Activated T-helper 17 cell treated with anti-CD3 and anti-CD28 coated beads, Interleukin-2, amount 50 U/mL, for 72 hours (primary cell): ENCODE measurements around the gene CHPT1. TPM values are rescaled to one million over a fixed set of nuclear protein-coding genes. Genes with fewer than 3 reads are reported as not detected.
"Not testable (repeated sequence)": the region's sequence is repeated elsewhere in the genome, so short reads cannot be mapped to it uniquely, and the experiment has no call there.

Experiments
- ATAC-seq: fragments of 150-1000 bp; cut with Tn5 transposase; replicated peaks from 2 replicates; pipeline ENCODE4 v1.10.0; 2021; ENCODE audit warnings: mild to moderate bottlenecking, moderate library complexity
- H3K27ac Mint-ChIP-seq: one replicate; pipeline ENCODE4 v1.8.0; 2022; ENCODE audit warnings: mixed read lengths
- H3K27me3 Mint-ChIP-seq: one replicate; pipeline ENCODE4 v1.8.0; 2022; ENCODE audit warnings: mixed read lengths
- H3K36me3 Mint-ChIP-seq: one replicate; pipeline ENCODE4 v1.8.0; 2022; ENCODE audit warnings: low read depth, mild to moderate bottlenecking, mixed read lengths
- H3K4me1 Mint-ChIP-seq: one replicate; pipeline ENCODE4 v1.8.0; 2022; ENCODE audit warnings: mixed read lengths
- H3K4me3 Mint-ChIP-seq: one replicate; pipeline ENCODE4 v1.8.0; 2022; ENCODE audit warnings: mild to moderate bottlenecking, mixed read lengths
- H3K9me3 Mint-ChIP-seq: one replicate; pipeline ENCODE4 v1.8.0; 2022; ENCODE audit warnings: mixed read lengths
- total RNA-seq, 2 donors: library from RNA; stranded (reverse); gene quantifications; one replicate each; pipeline ENCODE4 v1.2.3, GENCODE V29; 2022

The CHPT1 gene
- total RNA-seq, 2 donors from 2014 or later = 3.4 to 16.0 TPM

DNA sequence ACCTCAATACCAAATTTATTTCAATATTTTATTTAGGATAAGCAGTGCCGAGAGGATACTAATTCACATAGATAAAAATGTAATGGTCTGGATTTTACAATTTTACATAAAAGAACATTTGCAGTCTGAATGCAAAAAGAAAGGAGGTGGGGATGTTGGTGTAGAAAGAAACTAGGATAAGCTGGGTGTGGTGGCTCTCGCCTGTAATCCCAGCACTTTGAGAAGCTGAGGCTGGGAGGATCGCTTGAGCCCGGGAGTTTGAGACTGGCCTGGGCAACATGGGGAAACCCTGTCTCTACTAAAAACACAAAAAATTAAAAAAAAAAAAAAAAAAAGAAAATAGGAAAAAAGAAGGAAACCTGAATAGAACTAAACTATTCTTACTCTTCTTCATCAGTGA is 25.0 kb downstream of the CHPT1 start:
- Mint-ChIP-seq H3K27me3 (peaks cover 5% of the 10 kb centered on the region), H3K4me3 (no peak overlapping the region), H3K27ac (no peak overlapping the region), H3K36me3 (no peaks in the 10 kb centered on the region), H3K4me1 (no peaks in the 10 kb centered on the region), H3K9me3 (no peaks in the 10 kb centered on the region)
- no peak for ATAC-seq

DNA sequence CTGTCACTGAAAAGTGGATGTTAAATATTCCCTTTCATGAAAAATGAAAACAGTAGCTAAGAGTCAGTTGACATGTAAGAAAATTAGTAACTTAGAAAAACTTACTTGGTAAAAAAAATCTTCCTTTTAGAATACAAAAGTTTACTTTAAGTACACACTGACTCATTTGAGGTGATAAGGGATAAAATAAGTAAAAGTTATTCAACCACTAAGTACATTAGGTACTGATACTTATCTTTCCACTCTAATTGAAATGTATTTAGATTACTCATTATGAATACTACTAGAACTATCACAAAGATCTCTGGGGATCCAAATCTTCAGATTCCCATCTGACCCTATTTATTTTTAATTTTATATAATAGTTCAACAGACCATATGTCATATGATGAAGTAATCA is 29.7 kb downstream of the CHPT1 start:
- no peaks in the 10 kb centered on the region for H3K4me1 Mint-ChIP-seq
- no peaks in the 10 kb centered on the region for H3K27me3 Mint-ChIP-seq
- no peaks in the 10 kb centered on the region for H3K9me3 Mint-ChIP-seq
- no peak for ATAC-seq
- H3K36me3 Mint-ChIP-seq = no peaks in the 10 kb centered on the region
- no peak overlapping the region for H3K4me3 Mint-ChIP-seq
- H3K27ac Mint-ChIP-seq = no peak overlapping the region

DNA sequence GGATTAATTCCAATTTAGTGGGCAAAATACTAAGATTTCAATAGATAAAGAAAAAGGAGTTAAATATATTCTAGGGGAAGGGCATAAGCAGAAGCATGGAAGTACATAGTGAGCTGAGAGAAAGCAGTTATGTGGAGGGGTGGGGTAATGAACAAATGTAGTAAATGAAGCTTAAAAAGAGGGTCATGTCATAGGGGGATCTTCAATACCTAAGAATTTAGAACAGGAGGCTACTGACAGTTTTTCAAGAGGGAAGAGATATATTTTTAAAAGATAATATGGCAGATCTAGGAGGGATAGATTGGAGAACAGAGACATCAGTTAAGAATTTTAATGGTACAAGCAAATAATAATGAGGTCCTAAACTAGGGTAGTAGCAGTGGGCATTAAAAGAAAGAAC is 32.4 kb downstream of the CHPT1 start:
- Mint-ChIP-seq H3K4me3 (no peak overlapping the region), H3K27ac (no peak overlapping the region), H3K4me1 (no peaks in the 10 kb centered on the region), H3K9me3 (no peaks in the 10 kb centered on the region), H3K36me3 (no peaks in the 10 kb centered on the region), H3K27me3 (no peaks in the 10 kb centered on the region)
- no peak for ATAC-seq

DNA sequence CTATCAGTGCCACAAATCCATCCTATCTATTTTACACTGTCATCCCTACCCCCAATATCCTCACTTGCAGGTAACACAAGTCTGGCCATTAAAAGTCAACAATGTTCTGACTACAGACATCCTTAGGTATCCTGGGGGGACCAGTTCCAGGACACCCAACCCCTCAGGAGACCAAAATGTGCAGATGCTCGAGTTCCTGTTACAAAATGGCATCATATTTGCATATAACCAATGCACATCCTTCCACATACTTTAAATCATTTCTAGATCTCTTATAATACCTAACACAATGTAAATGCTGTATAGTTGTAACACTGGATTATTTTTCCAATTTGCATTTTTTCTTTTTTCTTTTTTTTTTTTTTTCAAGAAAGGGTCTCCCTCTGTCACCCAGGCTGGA is 34.9 kb downstream of the CHPT1 start:
- Mint-ChIP-seq H3K4me3 (no peak overlapping the region), H3K27me3 (no peaks in the 10 kb centered on the region), H3K9me3 (no peaks in the 10 kb centered on the region), H3K27ac (no peak overlapping the region), H3K36me3 (no peaks in the 10 kb centered on the region), H3K4me1 (no peaks in the 10 kb centered on the region)
- no peak for ATAC-seq

DNA sequence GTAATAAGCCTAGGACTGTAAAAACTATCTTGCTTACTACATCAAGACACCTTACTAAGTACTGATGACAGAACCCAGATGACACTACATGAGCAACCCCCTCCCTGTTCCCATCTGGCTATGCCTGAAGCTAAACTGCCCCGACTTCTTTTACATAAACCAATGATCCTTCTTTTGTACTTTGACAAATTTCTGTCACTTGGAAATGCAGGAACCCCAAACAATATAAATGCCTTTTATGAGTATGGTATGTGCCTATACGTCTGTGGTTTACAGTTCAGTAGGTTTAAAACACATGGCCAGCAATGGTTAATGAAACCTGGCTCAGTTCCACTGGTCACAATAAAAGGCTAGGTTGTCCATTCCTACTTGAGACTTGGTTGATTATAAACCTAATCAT is 35.7 kb downstream of the CHPT1 start:
- Mint-ChIP-seq H3K36me3 (no peaks in the 10 kb centered on the region), H3K27me3 (no peaks in the 10 kb centered on the region), H3K27ac (no peak overlapping the region), H3K9me3 (no peaks in the 10 kb centered on the region), H3K4me3 (no peak overlapping the region), H3K4me1 (no peaks in the 10 kb centered on the region)
- ATAC-seq = no peak

DNA sequence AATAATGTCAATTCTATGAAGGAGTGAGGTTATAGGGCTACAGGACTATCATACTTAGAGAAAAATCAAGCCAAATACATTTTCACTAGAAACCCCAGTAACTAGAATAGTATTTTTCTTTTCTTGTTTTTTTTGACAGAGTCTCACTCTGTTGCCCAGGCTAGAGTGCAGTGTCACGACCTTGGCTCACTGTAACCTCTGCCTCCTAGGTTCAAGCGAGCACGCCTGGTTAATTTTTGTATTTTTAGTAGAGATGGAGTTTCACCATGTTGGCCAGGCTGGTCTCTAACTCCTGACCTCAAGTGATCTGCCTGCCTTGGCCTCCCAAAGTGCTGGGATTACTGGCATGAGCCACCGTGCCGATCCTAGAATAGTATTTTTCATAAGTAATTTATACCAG is 37.0 kb downstream of the CHPT1 start:
- not testable (repeated sequence) for H3K4me1 Mint-ChIP-seq, ATAC-seq, H3K27me3 Mint-ChIP-seq, H3K36me3 Mint-ChIP-seq, H3K9me3 Mint-ChIP-seq, H3K27ac Mint-ChIP-seq, H3K4me3 Mint-ChIP-seq

DNA sequence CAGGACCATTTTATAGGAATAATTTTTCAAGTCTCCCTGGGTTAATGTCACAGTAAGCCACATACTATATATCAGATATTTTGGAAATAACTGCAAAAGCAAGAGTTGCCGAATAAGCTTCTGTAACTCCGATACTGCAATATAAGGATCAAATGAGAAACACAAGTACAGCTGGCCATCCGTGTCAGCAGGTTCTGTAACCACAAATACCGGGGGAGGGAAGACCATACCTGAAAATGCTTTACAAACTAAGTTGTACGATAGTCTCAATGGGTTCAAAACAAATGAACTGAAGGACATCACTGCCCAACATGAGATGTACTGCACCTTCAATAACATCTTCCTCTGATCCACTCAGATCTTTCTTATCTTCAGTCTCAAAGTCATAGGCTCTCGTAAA is 40.0 kb downstream of the CHPT1 start:
- ATAC-seq = no peak
- Mint-ChIP-seq H3K4me3 (no peak overlapping the region), H3K36me3 (no peaks in the 10 kb centered on the region), H3K9me3 (no peaks in the 10 kb centered on the region), H3K27me3 (no peaks in the 10 kb centered on the region), H3K27ac (no peak overlapping the region), H3K4me1 (no peaks in the 10 kb centered on the region)

DNA sequence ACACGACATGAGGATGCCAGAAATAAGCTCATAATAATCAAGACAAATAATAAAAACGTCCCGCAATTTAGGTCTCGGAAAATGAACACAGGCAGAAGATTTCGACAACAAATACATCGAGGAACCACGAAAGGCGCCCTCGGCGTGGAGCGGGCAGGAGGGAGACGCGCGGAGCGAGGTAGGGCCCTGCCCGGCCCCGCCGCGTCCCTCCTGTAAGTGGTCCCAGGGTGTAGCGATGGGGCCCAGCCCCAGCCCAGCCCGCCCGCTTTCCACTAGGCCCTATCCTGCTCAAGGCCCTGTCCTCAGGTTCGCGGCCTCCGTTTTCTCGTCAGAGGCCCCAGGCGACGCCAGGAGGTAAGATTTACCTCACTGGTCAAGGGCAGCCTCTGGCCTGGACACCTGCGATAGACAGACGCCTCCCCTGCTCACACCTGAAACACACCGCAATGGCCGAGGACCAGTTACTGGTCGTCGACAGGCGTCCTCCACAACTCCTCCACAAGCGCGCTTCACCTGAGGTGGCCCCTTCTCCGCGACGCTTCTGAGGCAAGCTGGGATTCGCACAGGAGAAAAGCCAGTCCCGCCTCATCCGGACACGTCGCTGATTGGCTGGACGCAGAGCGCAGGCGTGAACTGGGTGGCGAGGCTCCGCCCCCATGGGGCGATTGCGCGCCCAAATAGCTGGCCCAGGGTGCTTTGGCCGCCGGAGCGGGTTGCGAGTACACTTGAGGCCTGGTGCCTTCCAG is 41.7 kb downstream of the CHPT1 start, which contains the start of gene SYCP3:
TSS of gene SYCP3 (minus strand) at position 543 of the 746 bp plus-strand sequence. CDS start 1,527 bp downstream, outside the sequence.
- H3K9me3 Mint-ChIP-seq = no peaks in the 10 kb centered on the region
- H3K36me3 Mint-ChIP-seq = peaks cover 15% of the 10 kb centered on the region
- H3K4me3 Mint-ChIP-seq = no peak within 1 kb of the TSS
- ATAC-seq = no peak
- H3K27me3 Mint-ChIP-seq = no peaks in the 10 kb centered on the region
- H3K4me1 Mint-ChIP-seq = no peaks in the 10 kb centered on the region
- no peak within 1 kb of the TSS for H3K27ac Mint-ChIP-seq

DNA sequence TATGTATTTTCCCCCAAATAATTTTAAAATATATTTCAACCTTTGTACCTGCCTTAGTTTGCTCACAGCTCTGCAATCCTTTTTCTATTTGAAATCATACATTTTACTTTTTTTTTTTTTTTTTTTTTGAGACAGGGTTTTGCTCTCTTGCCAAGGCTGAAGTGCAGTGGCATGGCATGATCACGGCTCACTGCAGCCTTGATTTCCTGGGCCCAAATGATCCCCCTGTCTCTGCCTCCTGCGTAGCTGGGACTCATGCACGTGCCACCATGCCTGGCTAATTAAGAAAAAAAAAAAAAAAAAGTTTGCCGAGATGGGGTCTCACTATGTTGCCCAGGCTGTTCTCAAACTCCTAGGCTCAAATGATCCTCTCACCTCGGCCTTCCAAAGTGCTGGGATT is 43.1 kb downstream of the CHPT1 start:
- no peak for ATAC-seq
- Mint-ChIP-seq H3K4me3 (no peak overlapping the region), H3K27ac (no peak overlapping the region), H3K9me3 (no peaks in the 10 kb centered on the region), H3K4me1 (no peaks in the 10 kb centered on the region), H3K36me3 (peaks cover 23% of the 10 kb centered on the region), H3K27me3 (no peaks in the 10 kb centered on the region)

DNA sequence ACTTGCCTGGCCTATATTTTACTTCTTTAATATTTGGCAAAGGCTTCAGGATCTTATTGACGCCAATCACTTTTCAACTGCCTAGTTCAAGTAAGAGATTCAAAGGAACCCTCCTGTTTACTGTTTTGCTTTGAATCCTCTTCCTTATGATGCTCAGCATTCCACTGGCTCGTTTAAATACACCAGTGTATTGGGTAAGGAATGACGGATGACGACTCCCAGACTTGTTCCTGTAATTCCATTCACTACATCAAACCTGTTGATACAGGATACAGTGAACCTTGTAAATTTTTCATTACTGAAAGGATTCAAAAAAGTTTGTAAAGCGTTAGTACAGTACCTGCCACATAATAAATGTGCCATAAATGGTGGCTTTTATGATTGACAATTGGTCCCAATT is 43.5 kb downstream of the CHPT1 start:
- no peaks in the 10 kb centered on the region for H3K4me1 Mint-ChIP-seq
- peaks cover 27% of the 10 kb centered on the region for H3K36me3 Mint-ChIP-seq
- H3K27me3 Mint-ChIP-seq = no peaks in the 10 kb centered on the region
- H3K9me3 Mint-ChIP-seq = no peaks in the 10 kb centered on the region
- no peak overlapping the region for H3K4me3 Mint-ChIP-seq
- ATAC-seq = no peak
- no peak overlapping the region for H3K27ac Mint-ChIP-seq

DNA sequence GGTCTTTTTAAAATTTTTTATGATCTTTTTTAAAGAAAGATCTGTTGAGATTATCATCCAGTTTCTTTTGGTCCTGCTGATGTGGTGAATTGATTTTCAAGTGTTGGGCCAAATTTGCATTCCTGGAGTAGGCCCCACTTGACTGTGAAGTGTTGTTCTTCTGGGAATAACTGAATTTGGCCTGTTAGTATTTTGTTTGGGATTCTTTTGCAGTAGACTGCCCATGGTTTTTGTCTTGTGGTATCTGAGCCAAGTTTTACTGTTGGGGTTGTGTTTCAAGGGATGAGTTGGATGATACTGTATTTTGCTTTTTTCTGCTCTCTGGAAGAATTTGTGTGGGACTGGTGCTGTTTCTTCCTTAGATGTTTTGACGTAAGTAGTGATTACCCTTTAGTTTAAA is 45.8 kb downstream of the CHPT1 start:
- peak overlapping the region; percentile 67 for H3K27ac Mint-ChIP-seq
- no peaks in the 10 kb centered on the region for H3K27me3 Mint-ChIP-seq
- no peaks in the 10 kb centered on the region for H3K9me3 Mint-ChIP-seq
- H3K36me3 Mint-ChIP-seq = peaks cover 43% of the 10 kb centered on the region
- no peak overlapping the region for H3K4me3 Mint-ChIP-seq
- ATAC-seq = no peak
- no peaks in the 10 kb centered on the region for H3K4me1 Mint-ChIP-seq

DNA sequence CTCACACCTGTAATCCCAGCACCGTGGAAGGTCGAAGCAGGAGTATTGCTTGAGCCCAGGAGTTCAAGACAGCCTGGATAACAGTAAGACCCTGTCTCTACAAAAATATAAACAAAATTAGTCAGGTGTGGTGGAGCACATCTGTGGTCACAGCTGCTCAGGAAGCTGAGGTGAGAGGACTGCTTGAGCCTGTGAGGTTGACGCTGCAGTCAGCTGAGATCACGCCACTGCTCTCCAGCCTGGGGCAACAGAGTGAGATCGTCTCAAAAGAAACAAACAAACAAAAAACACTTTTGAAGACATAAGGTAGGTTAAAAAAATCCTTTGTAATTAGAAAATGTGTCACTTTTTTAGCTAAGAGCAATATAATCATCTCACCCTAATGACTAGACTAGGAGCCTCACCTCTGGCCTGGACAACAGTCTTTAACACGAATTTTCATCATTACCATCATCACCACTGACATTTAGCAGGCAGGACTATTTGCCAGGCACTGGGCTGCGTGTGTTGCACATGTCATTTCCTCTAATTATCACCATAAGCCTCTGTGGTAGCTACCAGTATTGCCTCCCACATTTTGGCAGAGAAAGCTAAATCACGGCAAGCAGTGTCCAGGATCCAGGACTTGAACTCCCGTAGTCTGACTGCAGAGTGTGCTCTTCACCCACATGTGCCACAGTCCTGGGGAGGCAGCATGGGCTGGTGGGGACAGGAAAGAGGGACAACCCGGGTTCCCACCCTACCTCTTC is 46.5 kb downstream of the CHPT1 start:
- Mint-ChIP-seq H3K9me3 (no peaks in the 10 kb centered on the region), H3K27me3 (no peaks in the 10 kb centered on the region)
- no peak for ATAC-seq

DNA sequence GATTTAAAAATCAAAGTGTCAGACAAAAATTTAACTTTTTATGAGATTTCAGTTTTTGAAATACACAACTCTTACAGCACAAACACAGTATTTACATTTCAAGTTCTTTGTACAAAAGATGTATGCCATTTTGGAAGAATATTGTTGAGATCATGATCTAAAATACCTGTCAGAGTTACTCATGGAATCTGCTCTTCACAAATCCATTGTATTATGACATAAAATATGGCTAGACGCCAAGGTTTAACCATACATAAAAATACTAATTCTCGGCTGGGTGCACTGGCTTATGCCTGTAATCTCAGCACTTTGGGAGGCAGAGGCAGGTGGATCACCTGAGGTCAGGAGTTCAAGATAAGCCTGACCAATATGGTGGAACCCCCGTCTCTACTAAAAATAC is 48.0 kb downstream of the CHPT1 start:
- ATAC-seq = no peak
- Mint-ChIP-seq H3K36me3 (peaks cover 59% of the 10 kb centered on the region), H3K4me3 (no peak overlapping the region)

More for the DNA sequence above, 46.5 kb downstream of the CHPT1 start:
- Mint-ChIP-seq H3K27ac (peak overlapping the region; percentile 67), H3K36me3 (peaks cover 50% of the 10 kb centered on the region), H3K4me3 (no peak overlapping the region), H3K4me1 (no peaks in the 10 kb centered on the region)

DNA sequence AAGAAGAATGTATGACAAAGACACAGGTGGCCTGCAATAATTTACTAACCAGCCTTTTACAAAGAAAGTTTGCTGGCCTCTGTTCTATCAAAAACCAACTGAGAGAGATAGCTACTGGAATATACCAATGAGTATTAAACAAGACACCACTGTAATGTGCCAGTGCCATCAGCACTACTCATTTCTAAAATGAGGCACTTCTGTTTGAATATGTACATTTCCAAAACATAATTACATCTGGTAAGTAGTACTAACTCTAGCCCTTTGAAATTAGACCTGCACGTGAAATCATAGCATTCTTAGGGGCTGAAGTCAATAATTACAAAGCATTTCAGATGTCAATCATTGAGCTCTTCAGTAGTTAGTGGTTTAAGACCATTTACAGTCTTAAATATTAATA is 48.8 kb downstream of the CHPT1 start:
- no peak overlapping the region for H3K4me3 Mint-ChIP-seq
- no peak overlapping the region for H3K27ac Mint-ChIP-seq
- peaks cover 66% of the 10 kb centered on the region for H3K36me3 Mint-ChIP-seq
- no peak for ATAC-seq
- H3K27me3 Mint-ChIP-seq = no peaks in the 10 kb centered on the region
- peaks cover 6% of the 10 kb centered on the region for H3K4me1 Mint-ChIP-seq
- no peaks in the 10 kb centered on the region for H3K9me3 Mint-ChIP-seq

More for the DNA sequence above, 48.0 kb downstream of the CHPT1 start:
- H3K27ac Mint-ChIP-seq = peak overlapping the region; percentile 7
- peaks cover 6% of the 10 kb centered on the region for H3K4me1 Mint-ChIP-seq
- no peaks in the 10 kb centered on the region for H3K9me3 Mint-ChIP-seq
- H3K27me3 Mint-ChIP-seq = no peaks in the 10 kb centered on the region

DNA sequence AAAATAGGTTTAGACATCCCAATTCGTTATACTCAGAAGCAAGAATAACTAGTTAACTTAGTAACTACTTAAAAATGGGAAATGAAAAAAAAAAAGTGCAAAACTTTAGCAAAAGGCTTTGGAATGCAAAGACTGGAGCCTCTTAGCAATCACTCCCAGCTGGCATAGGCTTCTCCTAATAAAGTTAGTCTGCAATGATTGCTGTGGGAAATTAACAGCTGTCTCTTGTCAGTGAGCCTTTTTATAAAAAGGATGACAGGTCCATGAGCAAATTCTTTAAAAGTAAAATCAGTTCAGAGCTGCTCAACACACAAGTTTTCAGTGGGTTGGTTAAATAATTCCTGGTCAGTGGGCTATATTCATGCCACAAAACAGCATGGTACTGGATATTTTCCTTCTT is 49.2 kb downstream of the CHPT1 start:
- Mint-ChIP-seq H3K4me1 (peaks cover 6% of the 10 kb centered on the region), H3K27ac (no peak overlapping the region), H3K4me3 (no peak overlapping the region), H3K27me3 (no peaks in the 10 kb centered on the region), H3K9me3 (no peaks in the 10 kb centered on the region), H3K36me3 (peaks cover 69% of the 10 kb centered on the region)
- no peak for ATAC-seq
